Mesodermal cell (in vitro differentiated cells): Measurements from ENCODE around the gene PADI2.

Experiments used
- H3K27ac ChIP-seq: 2 replicates; pipeline ENCODE4 v1.7.0; 2013; ENCODE audit warnings: mild to moderate bottlenecking, low read depth, low read length, moderate library complexity; ENCODE audit not compliant: severe bottlenecking
- H3K36me3 ChIP-seq: 2 replicates; pipeline ENCODE4 v1.7.1; 2013; ENCODE audit warnings: mild to moderate bottlenecking, low read length, moderate library complexity; ENCODE audit not compliant: control insufficient read depth, insufficient read depth
- H3K4me1 ChIP-seq: one replicate; pipeline ENCODE4 v1.7.1; 2013; ENCODE audit warnings: mild to moderate bottlenecking, low read length; ENCODE audit not compliant: insufficient read depth, control insufficient read depth, poor library complexity, severe bottlenecking
- H3K4me3 ChIP-seq: 2 replicates; pipeline ENCODE4 v1.7.0; 2013; ENCODE audit warnings: low read length, control low read depth, mild to moderate bottlenecking; ENCODE audit not compliant: insufficient read depth, poor library complexity, severe bottlenecking; ENCODE audit errors: extremely low read depth
- H3K9me3 ChIP-seq: 2 replicates; pipeline ENCODE4 v1.7.1; 2013; ENCODE audit warnings: mild to moderate bottlenecking, low read length, moderate library complexity; ENCODE audit not compliant: control insufficient read depth
- WGBS, 2 experiments: methylation state at CpG; one replicate each; pipeline ENCODE4 v1.1.5; 2013; ENCODE audit warnings: missing lambda C conversion rate in 2 of 2; ENCODE audit not compliant: insufficient coverage in 2 of 2; 5-methylcytosine and 5-hydroxymethylcytosine counted together

PADI2 gene

DNA sequence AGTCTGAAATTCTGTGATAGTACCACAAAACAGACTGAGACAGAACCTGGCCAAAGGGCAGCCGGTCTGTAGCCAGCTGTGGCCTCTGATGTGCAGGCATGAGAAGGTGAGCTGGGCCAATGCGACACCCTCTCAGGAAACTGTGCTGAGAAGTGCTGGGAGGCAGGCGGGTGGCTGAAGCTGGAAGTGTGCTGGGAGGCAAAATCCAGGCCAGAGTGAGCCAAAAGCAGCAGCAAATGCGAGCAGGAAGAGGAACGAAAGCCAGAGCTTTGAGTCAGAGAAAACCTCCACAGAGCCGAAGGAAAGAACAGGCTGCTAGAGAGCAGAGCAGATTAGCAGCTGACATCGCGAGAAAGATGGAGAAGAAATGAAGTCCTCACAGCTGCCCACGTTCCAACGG is 97.4 kb downstream of the PADI2 start:
- no peak overlapping the region for H3K4me3 ChIP-seq
- H3K4me1 ChIP-seq, result no peaks in the 10 kb centered on the region
- WGBS, 2 experiments, result 96 to 97% methylated on average over 10 of the region's 10 CpGs
- H3K27ac ChIP-seq, result no peak overlapping the region
- peaks cover 96% of the 10 kb centered on the region for H3K36me3 ChIP-seq
- H3K9me3 ChIP-seq, result no peaks in the 10 kb centered on the region

GRCh38 chr1:17020502-17020901 is 98.7 kb downstream of the PADI2 start:
- Histone ChIP-seq H3K4me1 (peaks cover 10% of the 10 kb centered on the region), H3K4me3 (no peak overlapping the region), H3K36me3 (peaks cover 82% of the 10 kb centered on the region), H3K27ac (no peak overlapping the region), H3K9me3 (no peaks in the 10 kb centered on the region)
- WGBS, 2 experiments, result 88 to 94% methylated on average over 1 to 2 of the region's 2 CpGs

- Histone ChIP-seq H3K9me3 (no peaks in the 10 kb centered on the region), H3K4me1 (peaks cover 26% of the 10 kb centered on the region), H3K4me3 (no peak overlapping the region), H3K36me3 (peaks cover 65% of the 10 kb centered on the region), H3K27ac (no peak overlapping the region)
- 36 to 89% methylated on average over 1 of the region's 1 CpG for WGBS, 2 experiments
These were observed 100.4 kb downstream of the PADI2 start for GRCh38 chr1:17018849-17019248.

GRCh38 chr1:17017435-17017834 is 101.8 kb downstream of the PADI2 start:
- H3K27ac ChIP-seq, result no peak overlapping the region
- H3K36me3 ChIP-seq, result peaks cover 51% of the 10 kb centered on the region
- no peak overlapping the region for H3K4me3 ChIP-seq
- no peaks in the 10 kb centered on the region for H3K9me3 ChIP-seq
- WGBS, 2 experiments, result 89 to 98% methylated on average over 3 to 5 of the region's 7 CpGs
- peaks cover 28% of the 10 kb centered on the region for H3K4me1 ChIP-seq
